Nucleus accumbens (tissue), 56 donors: ENCODE data around the gene FOXD4L6.
"Not testable (repeated sequence)": the region's sequence is repeated elsewhere in the genome, so short reads cannot be mapped to it uniquely, and the experiment has no call there.

ENCODE experiments used
- DNase-seq, 56 donors: peaks; one replicate each; lab custom pipeline; 2025; lab: John Stamatoyannopoulos, UW

Gene FOXD4L6

GRCh38 chr9:41104542-41104941 lies 23.9 kb downstream of the FOXD4L6 start:
- DNase-seq, result not testable (repeated sequence)

- not testable (repeated sequence) for DNase-seq
Observed at GRCh38 chr9:41100508-41100907, 28.0 kb downstream of the FOXD4L6 start.

GRCh38 chr9:41098759-41099158 lies 29.7 kb downstream of the FOXD4L6 start:
- not testable (repeated sequence) for DNase-seq

GRCh38 chr9:41095060-41095459 lies 33.4 kb downstream of the FOXD4L6 start:
- DNase-seq, result not testable (repeated sequence)

GRCh38 chr9:41094010-41094773 lies 34.3 kb downstream of the FOXD4L6 start:
- DNase-seq, result not testable (repeated sequence)

- DNase-seq, result not testable (repeated sequence)
Observed at GRCh38 chr9:41090922-41091321, 37.6 kb downstream of the FOXD4L6 start.

GRCh38 chr9:41090386-41090785 lies 38.1 kb downstream of the FOXD4L6 start:
- not testable (repeated sequence) for DNase-seq

GRCh38 chr9:41088450-41089059 lies 39.9 kb downstream of the FOXD4L6 start:
- DNase-seq, result not testable (repeated sequence)

GRCh38 chr9:41087929-41088328 lies 40.6 kb downstream of the FOXD4L6 start:
- not testable (repeated sequence) for DNase-seq

- not testable (repeated sequence) for DNase-seq
Observed at GRCh38 chr9:41087157-41087780, 41.2 kb downstream of the FOXD4L6 start.

GRCh38 chr9:41086685-41087084 lies 41.8 kb downstream of the FOXD4L6 start:
- DNase-seq, result not testable (repeated sequence)

- not testable (repeated sequence) for DNase-seq
Observed at GRCh38 chr9:41086215-41086614, 42.3 kb downstream of the FOXD4L6 start.

- DNase-seq, result not testable (repeated sequence)
Observed at GRCh38 chr9:41082358-41082757, 46.1 kb downstream of the FOXD4L6 start.

- not testable (repeated sequence) for DNase-seq
Observed at GRCh38 chr9:41079464-41079863, 49.0 kb downstream of the FOXD4L6 start.

GRCh38 chr9:41077586-41077985 lies 50.9 kb downstream of the FOXD4L6 start:
- not testable (repeated sequence) for DNase-seq
